ENCODE data around the gene GAS2L1.

The GAS2L1 gene

DNA sequence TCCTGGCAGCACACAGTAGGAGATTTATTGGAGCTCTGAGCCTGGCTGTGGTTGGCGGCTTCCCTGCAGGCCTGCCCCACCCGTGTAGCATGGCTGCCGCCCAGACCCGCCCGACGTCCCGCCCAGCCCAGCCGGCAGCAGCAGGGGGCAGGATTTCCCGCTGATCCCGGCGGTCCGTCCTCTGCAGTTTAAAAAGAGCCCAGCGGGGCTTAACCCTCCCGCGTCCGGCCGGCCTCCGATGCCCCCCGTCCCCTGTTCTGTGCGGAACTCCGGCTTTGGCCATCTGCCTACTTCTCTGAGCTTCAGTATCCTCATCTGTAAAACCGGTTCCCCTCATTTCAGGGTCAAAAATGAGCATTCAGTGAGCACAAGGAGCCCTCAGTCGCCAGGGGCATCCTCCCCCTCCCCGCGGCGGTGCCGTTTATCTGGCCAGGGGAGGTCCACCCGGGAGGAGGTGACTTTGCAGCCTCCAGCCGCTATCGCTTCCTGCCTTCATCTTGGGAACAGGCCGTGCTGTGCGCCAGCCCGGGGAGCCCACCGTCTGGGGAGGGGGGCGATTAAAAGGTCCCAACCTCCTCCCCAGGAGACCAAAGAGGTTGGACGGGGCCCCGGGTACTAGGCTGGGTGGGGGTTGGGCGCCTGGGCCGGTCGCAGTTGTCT, at the start of gene GAS2L1:
GAS2L1 (plus strand) TSS at position 476 of the 660 bp plus-strand sequence. CDS start 1,456 bp downstream, outside the sequence.
- FAIRE-seq (peak; percentile 95), DNase-seq (ENCODE audit: low spot score) (peak; percentile 97)

DNA sequence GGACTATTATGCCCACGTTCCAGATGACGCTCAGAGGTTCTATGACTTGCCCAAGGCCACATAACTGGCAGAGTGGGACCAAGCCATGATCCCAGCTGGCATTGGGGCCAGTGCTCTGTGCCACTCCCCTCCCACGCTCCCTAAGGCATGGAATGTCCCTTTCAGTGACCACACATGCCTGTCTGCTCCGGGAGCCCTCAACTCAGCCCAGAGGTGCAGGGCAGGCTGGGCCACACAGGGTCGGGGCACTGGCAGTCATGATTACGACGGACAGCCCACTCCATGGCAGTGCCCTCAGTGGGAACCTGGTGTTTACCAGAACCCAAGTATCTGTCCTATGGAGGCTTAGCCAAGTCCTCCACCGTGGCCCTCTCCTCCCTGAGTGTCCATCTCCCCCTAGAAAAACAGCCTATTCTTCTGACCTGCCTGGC, 48.7 kb upstream of the GAS2L1 start:
- DNase-seq (ENCODE audit: low spot score) (no peak), FAIRE-seq (no peak)

DNA sequence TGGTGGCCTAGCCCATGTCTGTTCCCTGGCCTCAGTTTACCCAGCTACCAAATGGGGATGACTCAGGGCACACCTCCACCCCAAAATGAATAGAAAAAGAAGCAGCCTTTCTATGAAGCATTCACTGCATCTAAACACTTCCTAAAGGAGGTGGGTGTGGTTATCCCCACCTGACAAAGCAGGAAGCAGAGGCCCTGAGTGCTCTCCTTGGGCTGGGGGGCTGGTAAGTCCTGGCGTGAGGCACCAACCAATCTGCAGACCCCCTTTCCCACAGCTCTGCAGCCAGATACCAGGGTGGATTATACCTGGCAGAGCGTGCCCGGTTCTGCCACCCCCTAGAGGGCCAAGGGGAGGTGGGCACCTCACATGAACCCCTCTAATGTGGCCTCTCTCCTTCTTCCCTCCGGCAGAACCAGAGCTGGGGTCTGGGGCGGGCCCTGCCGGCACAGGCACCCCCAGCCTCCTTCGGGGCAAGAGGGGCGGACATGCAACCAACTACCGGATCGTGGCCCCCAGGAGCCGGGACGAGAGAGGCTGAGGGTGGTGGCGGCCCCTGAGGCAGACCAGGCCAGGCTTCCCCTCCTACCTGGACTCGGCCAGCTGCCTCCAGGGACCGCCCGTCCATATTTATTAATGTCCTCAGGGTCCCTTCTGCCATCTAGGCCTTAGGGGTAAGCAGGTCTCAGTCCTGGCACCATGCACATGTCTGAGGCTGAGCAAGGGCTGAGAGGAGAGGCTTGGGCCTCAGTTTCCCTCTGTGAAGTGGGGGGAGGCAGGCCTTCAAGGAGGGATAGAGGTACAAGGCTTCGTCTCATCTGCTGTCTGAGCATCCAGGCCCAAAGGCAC, 47.8 kb upstream of the GAS2L1 start:
- no peak for FAIRE-seq

DNA sequence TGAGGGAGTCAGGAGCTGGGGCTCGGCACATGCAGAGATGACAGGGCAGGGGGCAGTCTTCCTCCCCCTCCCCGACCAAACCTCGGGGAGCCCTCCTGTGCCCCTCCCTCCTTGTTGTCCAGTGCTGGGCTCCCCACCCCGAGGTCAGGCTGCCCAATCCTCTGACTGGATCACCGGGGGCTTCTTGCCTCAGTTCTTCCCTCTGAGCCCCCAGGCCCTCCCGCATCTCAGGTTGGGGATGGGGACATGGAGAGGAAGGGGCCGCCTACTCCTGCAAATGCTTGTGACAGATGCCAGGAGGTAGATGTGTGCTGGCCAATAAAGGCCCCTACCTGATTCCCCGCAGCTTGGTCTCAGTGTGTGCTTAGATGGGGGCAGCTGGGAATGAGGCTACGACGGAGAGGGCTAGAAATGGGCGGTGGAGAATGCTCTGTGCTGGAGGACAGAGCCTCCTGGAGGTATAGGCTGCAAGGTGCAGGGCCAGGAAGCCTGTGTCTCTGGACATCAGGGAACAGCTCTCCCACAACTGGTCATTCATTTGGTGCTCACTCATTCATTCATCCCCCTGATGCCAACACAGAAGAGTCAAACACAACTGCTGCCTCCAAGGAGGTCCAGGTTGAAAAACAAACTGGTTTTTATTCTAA, 47.1 kb upstream of the GAS2L1 start:
- FAIRE-seq, result no peak

More for the DNA sequence above, 47.8 kb upstream of the GAS2L1 start:
- DNase-seq (ENCODE audit: low spot score), result no peak

DNA sequence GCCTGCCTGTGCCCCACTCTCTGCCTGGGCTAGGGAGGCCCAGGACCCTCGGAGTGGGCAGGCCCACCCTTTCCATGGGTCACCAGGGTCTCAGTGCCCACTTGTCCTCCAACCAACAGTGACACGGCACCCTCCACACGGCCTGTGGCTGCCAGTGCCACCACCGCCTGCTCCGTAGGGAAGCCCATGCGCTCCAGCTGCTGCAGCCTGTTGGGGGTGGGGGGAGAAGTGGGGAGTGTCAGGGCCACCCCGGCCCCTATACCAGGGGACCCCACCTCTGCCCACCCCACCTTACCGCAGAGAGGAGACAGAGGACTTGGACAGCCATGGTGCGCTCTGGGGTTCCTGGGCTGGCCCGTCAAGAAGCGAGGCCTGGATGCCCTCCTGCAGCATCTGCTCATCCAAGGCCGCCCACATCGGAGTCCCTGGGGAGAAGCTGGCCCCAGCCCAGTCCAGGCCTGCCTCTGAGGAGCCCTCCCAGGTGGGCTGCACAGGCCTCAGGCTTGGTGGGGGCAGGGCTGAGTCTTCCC, 46.4 kb upstream of the GAS2L1 start:
- no peak for FAIRE-seq
- no peak for DNase-seq (ENCODE audit: low spot score)

More for the DNA sequence above, 47.1 kb upstream of the GAS2L1 start:
- no peak for DNase-seq (ENCODE audit: low spot score)

DNA sequence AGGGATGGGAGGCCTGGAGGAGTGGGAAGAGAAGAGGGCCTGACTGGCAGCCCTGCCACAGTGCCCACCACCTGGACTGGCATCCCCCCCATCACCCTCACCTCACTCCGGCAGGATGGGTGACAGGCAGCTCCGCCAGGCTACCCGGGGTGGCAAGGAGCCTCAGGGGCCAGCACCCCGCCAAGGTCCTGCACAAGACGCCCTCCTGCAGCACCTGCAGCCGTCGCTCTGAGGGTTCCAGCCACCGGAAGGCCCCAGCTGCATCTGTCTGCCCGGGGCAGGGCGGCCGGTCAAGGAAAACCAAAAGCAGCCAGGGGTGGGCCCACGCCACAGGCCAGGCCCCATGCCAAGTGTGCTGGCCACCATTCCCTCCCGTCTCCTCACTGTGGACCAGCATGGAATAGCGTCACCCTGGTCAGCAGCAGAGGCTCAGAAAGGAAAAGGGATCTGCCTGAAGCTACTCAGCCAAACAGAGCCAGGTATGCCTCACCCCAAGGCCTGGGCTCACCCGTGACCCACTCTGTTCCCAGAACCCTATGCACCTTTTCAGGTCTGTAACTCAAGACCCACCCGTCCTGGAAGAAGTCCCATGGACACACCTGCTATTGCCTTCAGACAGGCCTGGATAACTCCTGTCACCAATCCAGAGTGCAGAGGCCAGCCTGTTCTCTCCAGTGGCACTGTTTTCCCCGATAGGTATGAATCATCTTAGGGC, 45.7 kb upstream of the GAS2L1 start:
- no peak for DNase-seq (ENCODE audit: low spot score)
- no peak for FAIRE-seq

DNA sequence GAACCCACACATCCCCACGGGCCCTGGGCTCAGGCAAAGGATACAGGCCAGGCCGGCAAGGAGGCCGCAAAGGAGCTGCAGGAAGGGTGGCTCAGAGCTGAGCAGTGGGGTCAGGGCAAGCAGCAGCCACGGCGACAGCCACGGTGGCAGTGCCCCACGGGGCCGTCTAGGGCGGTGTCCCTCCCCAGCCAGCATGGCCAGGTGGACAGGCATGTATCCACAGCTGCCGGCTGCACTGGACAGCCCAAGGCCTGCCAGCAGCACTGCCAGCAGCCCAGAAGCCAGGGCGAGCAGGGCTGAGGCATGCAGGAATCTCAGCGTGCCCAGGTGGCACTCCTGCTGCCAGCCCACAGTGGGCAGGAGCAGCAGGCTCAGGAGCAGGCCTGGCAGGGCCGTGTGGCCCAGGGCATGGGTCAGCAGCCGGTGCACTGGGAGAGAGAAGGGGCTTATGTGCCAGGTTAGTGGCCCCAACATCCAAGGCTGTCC, 42.6 kb upstream of the GAS2L1 start:
- FAIRE-seq (peak; percentile 74), DNase-seq (ENCODE audit: low spot score) (no peak)

DNA sequence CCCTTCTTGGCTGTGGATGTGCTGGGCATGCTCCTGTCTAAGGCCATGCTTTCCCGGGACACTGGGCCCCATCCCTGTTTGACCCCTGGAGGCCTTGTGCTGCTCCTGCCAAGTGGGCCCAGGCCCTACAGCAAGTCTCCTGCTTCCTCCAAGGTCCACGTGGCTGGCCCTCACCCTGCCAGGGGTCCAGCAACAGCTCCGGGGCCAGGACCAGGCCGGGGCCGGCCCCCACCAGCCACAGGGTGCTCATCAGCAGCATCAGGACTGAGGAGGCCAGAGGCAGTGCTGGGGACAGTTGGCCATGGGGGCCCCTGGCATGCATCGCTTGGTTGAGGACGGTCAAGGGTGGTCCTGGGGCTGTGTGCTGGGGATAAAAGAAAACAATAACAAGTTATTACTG, 41.1 kb upstream of the GAS2L1 start:
- no peak for DNase-seq (ENCODE audit: low spot score)
- FAIRE-seq, result no peak

DNA sequence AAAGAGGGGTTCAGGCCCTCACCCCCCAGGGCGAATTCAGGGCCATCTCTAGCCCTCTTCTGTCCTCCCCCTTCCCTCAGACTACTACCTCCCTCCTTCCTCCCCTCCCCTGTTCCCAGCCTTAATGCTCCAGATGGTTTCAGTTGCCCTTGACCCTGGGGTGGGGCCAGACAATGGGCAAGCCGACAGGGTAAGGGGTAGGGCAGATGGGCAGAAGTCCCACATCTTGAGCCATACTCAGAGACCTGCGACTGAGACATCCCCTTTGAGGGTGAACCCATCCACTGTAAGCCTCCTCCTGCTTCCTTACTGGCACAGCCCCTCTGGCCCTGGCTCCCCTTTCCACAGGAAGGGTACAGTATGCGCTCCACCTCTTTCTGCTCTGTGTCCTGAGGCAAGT, 40.5 kb upstream of the GAS2L1 start:
- FAIRE-seq (no peak), DNase-seq (ENCODE audit: low spot score) (no peak)

DNA sequence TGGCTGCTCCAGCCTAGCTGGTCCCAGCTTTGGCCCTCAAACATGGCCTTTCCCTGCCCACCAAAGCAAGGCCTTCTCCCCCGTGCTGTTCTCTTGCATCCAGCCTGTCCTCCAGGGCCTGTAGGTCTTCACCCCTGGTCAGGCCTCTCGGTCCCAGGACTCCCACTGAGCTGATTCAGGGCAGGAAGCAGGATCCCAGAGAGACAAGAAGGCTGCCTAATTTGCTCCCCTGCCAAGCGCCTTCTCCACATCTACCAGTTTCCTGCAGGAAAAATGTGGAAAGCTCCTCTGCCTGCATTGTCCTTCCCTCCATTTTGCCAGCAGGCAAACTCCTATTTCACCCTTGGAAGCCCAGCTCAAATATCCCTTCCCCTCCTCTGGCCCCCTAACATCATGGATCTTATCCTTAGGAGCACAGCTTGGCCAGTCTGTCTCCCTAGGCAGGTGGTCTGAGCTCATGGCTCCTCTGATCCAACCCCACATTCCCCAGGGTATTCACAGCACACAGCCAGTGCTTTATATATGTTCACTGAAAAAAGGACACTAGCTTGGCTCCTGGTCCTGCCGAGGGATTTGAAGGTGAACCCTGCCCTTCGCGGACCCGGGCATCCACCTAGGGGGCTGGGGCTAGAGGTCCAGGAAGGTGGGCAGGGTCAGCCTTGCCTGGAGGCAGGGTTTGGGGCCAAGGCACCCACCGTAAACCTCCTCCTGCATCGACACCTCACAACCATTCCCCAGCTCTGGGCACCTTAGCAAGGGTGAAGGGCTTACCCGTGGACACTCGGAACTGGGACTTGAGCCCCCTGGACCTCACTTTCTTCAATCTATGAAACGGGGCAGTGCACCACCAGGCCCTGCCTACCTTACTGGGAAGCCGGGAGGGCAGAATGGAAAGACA, 39.6 kb upstream of the GAS2L1 start:
- DNase-seq (ENCODE audit: low spot score) (no peak), FAIRE-seq (no peak)

DNA sequence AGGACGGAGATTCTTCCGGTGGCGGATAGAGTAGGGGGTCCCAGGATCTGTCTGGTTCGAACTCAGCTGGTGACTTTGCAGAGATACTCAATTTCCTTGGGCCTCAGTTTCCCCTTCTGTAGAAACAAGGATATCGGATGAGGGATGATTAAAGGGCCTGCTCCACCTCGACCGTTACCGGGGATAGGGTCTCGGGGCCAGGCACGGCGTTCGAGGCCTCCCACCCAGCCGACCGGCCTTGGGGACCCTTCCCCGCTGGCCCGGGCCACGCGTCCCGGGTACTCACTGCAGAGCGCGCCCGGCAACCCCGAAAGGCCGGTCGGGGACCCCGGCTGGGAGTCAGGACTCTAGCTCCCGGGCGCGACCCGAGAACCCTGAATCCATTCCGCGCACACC, 39.0 kb upstream of the GAS2L1 start:
- DNase-seq (ENCODE audit: low spot score) (no peak), FAIRE-seq (no peak)

DNA sequence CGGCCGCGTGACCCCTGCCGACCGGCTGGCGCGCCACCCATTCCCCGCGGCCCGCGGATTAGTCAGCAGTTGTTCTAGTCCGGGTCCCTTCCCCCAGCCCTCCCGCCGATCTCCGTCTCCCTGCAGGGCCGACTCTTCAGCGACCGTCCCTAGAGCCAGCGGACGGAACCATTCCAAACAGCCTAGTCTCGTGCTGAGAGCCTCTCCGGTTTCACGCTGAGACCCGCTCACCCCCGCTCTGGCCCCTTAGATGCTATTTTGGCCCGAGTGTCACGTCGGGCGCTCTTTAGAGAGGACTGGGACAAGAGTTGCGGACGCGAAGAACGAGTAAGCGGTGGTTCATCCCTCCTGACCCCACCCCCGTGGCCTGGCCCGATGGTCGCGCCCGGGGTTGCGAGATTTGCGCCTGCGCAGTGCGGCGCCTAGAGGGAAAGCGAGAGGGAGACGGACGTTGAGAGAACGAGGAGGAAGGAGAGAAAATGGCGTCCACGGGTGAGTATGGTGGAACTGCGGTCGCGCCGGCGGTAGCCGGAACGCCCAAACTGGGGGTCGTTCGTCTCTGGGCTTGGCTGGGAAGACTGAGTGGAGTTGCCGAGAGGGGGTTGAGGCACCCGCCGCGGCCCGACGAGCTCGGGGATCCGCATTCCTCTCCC, 38.5 kb upstream of the GAS2L1 start, which contains the start of the genes EWSR1 and RHBDD3:
EWSR1 (plus strand) TSS at position 411 of the 653 bp plus-strand sequence; CDS start at position 480, 69 bp downstream.
RHBDD3 (minus strand) TSS at position 124 of the 653 bp plus-strand sequence. CDS start 2,355 bp downstream, outside the sequence.
- FAIRE-seq, result peak; percentile 73
- peak; percentile 97 for DNase-seq (ENCODE audit: low spot score)

DNA sequence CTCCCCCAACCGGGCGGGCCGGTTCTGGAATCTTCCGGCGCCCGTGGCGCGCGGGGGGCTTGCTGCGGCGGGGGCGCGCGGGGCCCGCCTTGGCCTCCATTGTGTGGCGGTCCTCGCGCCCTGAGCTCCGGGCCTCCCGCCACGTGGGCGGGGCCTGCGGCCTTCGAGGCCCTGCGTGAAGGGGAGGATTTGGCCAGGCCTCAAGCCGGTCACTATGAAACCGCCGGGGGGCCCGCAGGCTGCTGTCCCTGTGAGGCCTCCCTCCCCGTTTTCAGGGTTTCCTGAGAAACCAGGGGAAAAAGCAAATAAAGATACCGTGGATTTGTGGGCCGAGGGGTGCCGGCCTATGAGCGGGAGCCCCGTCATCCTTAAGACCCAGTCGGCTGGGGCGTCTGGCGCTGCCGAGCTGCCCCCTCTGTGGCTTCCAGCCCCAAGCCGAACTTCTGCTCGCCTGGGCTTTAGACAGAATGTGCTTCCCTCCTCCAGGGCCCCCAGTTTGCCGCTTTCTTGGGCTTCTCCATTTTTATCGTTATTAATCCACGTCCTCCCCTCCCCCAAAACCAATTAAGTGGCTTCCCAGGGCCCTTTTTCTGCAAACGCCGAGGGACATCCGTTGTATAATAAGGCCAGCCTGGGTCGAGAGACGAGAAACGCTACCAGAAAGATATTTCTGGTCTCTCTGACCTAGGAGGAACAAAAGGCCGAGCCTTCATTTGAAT, 37.8 kb upstream of the GAS2L1 start:
- peak; percentile 67 for DNase-seq (ENCODE audit: low spot score)
- no peak for FAIRE-seq

DNA sequence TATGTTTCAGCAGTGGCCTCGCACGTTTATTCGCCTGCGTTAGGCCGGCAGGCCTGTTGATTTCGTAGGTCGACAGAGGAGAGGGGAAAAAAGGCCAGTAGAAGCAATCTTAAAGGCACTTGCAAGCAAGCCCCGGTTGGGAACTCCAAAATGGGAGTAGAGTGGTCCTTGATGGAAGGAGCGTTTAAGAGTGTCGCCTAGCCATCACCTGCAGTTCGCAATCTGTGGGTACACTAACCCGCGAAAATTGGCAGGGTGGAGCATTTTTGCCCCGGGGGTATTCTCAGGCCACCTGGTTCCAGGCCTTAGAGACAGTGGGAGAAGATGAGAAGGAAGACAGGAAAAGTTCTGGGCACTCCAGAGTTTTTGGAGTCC, 37.2 kb upstream of the GAS2L1 start:
- DNase-seq (ENCODE audit: low spot score), result no peak

DNA sequence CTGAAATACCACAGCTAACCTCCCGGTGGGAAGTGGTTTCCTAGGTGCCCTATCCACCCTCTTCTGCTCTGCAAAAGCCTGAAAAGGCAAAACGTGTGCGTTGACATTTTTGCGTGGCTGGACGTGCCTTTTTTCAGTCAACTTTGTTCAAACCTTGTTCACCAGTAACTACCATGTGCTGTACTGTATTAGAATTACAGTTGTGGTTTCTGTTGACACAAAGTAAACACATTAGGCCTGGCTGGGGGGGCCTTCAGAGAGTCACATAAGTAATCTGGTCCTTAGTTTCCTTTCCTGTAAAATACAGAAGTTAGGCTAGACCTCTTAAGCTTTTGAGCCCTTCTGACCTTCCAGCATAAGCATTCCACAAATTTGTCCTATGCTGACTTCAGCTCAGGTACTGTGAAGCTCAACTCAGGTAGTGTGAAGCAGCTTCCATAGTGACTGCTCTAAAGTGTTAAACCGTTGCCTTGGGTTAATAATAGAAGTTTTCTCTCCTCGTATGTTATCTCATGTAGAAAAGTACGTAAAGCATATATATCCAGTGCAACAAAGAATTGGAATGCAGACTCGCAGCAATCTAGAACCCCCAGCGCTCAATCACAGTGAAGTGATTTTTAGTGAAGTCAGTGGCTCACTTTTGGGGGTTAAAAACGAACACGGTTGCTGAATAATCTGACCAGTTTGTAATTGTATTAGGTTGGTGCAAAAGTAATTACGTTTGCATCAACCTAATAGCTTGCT, 36.5 kb upstream of the GAS2L1 start:
- DNase-seq (ENCODE audit: low spot score) (no peak), FAIRE-seq (no peak)

More for the DNA sequence above, 37.2 kb upstream of the GAS2L1 start:
- no peak for FAIRE-seq

DNA sequence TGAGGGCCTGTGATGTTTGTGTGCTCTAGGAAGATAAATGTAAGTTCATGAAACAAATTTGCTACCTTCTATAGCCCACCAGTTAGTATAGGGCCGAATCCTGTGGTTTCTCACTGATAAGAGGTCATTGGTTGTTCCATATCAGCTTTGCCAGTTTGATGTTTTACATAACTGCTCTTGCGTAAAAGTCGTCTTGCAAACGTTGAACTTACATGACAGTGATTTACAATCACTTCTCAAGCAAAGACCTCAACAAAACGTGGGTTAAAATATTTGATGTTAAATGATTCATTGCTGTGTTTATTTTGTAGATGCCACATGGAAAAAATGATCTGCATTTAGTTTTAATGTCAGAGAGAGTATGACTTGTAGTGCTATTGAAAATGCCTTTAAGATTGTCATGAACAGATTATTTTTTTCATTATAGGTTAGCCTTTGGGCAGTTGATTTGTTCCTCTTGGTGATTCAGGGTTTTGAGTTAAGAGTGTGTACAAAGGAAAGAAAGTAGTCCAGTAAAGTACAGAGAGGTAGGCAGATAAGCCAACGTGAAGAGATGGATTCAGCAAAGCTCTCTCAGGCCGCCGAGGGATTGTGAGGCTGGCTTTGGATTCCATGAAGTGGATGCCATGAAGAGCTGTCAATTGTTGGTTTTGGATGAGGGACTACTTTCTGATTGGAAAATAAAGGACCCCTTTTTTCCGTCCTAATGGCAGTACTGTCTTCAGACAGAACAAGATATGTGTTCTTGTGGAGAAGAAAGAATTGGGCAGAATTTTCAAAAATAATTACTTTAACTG, 35.8 kb upstream of the GAS2L1 start:
- no peak for DNase-seq (ENCODE audit: low spot score)

DNA sequence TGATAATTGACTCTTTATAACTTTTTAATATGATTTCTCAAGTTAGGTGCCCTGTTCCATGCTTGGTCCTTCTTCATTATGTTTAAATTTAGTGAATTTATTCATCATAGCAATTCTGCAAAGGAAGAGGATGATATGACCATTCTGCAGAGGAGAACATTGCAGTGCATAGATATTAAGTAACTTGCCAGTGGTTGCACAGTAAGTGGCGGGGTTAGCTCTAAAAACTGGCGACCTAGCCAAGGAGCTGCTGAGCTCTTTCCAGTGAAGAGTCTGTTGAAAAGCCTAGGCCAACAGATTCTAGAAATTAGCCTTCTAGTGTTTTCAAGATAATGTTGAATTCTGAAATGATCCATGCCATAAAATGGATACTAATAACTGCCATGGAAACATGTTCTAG, 33.8 kb upstream of the GAS2L1 start:
- no peak for FAIRE-seq
- DNase-seq (ENCODE audit: low spot score), result no peak

More for the DNA sequence above, 35.8 kb upstream of the GAS2L1 start:
- FAIRE-seq, result no peak

Data from urothelium cell line (cell line).